ENCODE results near the gene UGDH. TPM values are rescaled to one million over a fixed set of nuclear protein-coding genes. Genes with fewer than 3 reads are reported as not detected.
A peak's percentile ranks its signal among the peaks of the same experiment; 100 is the strongest.
"Not testable (repeated sequence)": the region's sequence is repeated elsewhere in the genome, so short reads cannot be mapped to it uniquely, and the experiment has no call there.

UGDH gene
- total RNA-seq, 1 experiment from 2014 or later = 53.4 TPM

DNA sequence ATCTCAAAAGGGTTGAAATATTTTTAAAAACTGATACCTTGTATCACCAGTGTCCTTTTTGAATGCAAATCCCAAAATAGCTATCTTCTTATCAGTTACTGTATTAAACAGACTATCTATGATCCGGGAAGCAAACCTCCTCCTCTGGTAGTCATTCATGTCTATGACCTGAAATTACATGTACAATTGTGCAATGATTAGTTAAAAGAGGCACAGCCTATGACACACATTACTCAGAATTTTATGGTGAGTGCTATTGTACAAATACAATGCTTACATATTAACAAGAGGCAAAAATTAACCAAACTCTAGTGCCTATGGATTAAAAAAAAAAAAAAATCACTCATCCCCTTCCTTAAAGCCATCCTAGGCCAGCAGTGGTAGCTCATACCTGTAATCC is 21.7 kb downstream of the UGDH start:
- H3K36me3 ChIP-seq (ENCODE audit: low read depth, low read length) = peaks cover 59% of the 10 kb centered on the region
- H3K4me2 ChIP-seq (ENCODE audit: low read length) = no peak overlapping the region

DNA sequence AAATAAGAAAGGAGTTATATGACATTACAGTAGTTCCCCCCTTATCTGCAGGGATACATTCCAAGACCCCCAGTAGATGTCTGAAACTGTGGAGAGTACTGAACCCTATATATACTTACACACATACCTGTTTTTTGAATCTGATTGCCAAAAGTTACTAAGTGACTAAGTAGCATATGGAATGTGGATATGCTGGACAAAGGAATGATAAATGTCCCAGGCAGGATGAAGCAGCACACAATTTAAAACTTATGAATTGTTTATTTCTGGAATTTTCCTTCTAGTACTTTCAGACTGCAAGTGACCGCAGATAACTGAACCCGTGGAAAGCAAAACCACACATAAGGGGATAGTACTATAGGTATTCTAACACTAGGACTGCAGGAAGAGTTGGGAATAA is 22.7 kb downstream of the UGDH start:
- Histone ChIP-seq H3K79me2 (ENCODE audit: low read length) (no peaks in the 10 kb centered on the region), H3F3A (ENCODE audit: low read length, unreplicated experiment) (no peaks in the 10 kb centered on the region), H4K20me1 (ENCODE audit: low read length) (no peaks in the 10 kb centered on the region), H3K27ac (ENCODE audit: low read length) (no peak overlapping the region), H3K9me3 (ENCODE audit: low read length) (no peaks in the 10 kb centered on the region), H3K27me3 (ENCODE audit: low read length) (no peaks in the 10 kb centered on the region), H2AFZ (ENCODE audit: low read length) (no peak overlapping the region), H3K9ac (ENCODE audit: low read length) (no peak overlapping the region), H3K9me2 (replicated peaks; ENCODE audit: low read length) (no peaks in the 10 kb centered on the region), H3K4me1 (ENCODE audit: insufficient read depth, low read length) (peaks cover 5% of the 10 kb centered on the region; the same call in 1 of the 2 replicates), H3K4me2 (ENCODE audit: low read length) (no peak overlapping the region), H3K4me3 (ENCODE audit: low read length) (no peak overlapping the region), H3K36me3 (ENCODE audit: low read depth, low read length) (peaks cover 52% of the 10 kb centered on the region)
- BruUV-seq (replicated peaks) = no TSS peak
- no peak for ATAC-seq
- intact Hi-C loops (cut with micrococcal nuclease) = no loop called here
- POLR2A ChIA-PET (ENCODE audit: unreplicated experiment) = no interaction called here
- DNase-seq = no peak
- CTCF ChIA-PET = no interaction called here
- TF ChIP-seq EZH2 (IDR thresholded peaks at IDR 0.05; ENCODE audit: low read length, unreplicated experiment) (no peak), EZH2phosphoT487 (IDR thresholded peaks at IDR 0.05; ENCODE audit: borderline replicate concordance, low read length) (no peak)
- TF ChIP-seq, protein P1, sequence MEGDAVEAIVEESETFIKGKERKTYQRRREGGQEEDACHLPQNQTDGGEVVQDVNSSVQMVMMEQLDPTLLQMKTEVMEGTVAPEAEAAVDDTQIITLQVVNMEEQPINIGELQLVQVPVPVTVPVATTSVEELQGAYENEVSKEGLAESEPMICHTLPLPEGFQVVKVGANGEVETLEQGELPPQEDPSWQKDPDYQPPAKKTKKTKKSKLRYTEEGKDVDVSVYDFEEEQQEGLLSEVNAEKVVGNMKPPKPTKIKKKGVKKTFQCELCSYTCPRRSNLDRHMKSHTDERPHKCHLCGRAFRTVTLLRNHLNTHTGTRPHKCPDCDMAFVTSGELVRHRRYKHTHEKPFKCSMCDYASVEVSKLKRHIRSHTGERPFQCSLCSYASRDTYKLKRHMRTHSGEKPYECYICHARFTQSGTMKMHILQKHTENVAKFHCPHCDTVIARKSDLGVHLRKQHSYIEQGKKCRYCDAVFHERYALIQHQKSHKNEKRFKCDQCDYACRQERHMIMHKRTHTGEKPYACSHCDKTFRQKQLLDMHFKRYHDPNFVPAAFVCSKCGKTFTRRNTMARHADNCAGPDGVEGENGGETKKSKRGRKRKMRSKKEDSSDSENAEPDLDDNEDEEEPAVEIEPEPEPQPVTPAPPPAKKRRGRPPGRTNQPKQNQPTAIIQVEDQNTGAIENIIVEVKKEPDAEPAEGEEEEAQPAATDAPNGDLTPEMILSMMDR (conservative IDR thresholded peaks at IDR 0.05; ENCODE audit: low read depth, low read length) = no peak

More for the DNA sequence above, 21.7 kb downstream of the UGDH start:
- ChIA-PET CTCF (no interaction called here), POLR2A (ENCODE audit: unreplicated experiment) (no interaction called here)
- DNase-seq (no peak), ATAC-seq (no peak)
- no peak overlapping the region for H2AFZ ChIP-seq (ENCODE audit: low read length)
- H3K4me3 ChIP-seq (ENCODE audit: low read length) = no peak overlapping the region
- H3F3A ChIP-seq (ENCODE audit: low read length, unreplicated experiment) = no peaks in the 10 kb centered on the region
- no peaks in the 10 kb centered on the region for H3K79me2 ChIP-seq (ENCODE audit: low read length)
- intact Hi-C loops (cut with micrococcal nuclease) = no loop called here
- no peaks in the 10 kb centered on the region for H3K9me2 ChIP-seq (replicated peaks; ENCODE audit: low read length)
- no peak overlapping the region for H3K27ac ChIP-seq (ENCODE audit: low read length)
- no peaks in the 10 kb centered on the region for H4K20me1 ChIP-seq (ENCODE audit: low read length)
- H3K27me3 ChIP-seq (ENCODE audit: low read length) = no peaks in the 10 kb centered on the region
- peaks cover 5% of the 10 kb centered on the region; the same call in 1 of the 2 replicates for H3K4me1 ChIP-seq (ENCODE audit: insufficient read depth, low read length)
- TF ChIP-seq, protein P1 (conservative IDR thresholded peaks at IDR 0.05; ENCODE audit: low read depth, low read length) = no peak
- TF ChIP-seq EZH2 (IDR thresholded peaks at IDR 0.05; ENCODE audit: low read length, unreplicated experiment) (no peak), EZH2phosphoT487 (IDR thresholded peaks at IDR 0.05; ENCODE audit: borderline replicate concordance, low read length) (no peak)
- no peaks in the 10 kb centered on the region for H3K9me3 ChIP-seq (ENCODE audit: low read length)
- no TSS peak for BruUV-seq (replicated peaks)
- no peak overlapping the region for H3K9ac ChIP-seq (ENCODE audit: low read length)

DNA sequence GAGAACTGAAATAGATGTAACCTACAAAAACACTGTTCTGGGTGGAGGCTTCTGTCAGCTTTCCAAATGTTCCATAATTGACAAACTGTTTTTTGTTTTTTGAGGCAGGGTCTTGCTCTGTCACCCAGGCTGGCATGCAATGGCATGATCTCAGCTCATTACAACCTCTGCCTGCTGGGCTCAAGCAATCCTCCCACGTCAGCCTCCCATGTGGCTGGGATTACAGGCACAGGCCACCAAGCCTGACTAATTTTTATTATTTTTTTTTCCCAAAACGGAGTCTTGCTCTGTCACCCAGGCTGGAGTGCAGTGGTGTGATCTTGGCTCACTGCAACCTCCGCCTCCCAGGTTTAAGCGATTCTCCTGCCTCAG is 24.6 kb downstream of the UGDH start:
- intact Hi-C loops (cut with micrococcal nuclease); H3K79me2 ChIP-seq (ENCODE audit: low read length); H2AFZ ChIP-seq (ENCODE audit: low read length); H3K9ac ChIP-seq (ENCODE audit: low read length); H3K9me3 ChIP-seq (ENCODE audit: low read length); CTCF ChIA-PET; H3F3A ChIP-seq (ENCODE audit: low read length, unreplicated experiment); H3K4me1 ChIP-seq (ENCODE audit: insufficient read depth, low read length); H3K27me3 ChIP-seq (ENCODE audit: low read length); ATAC-seq; DNase-seq; POLR2A ChIA-PET (ENCODE audit: unreplicated experiment); H4K20me1 ChIP-seq (ENCODE audit: low read length); H3K4me2 ChIP-seq (ENCODE audit: low read length); H3K9me2 ChIP-seq (replicated peaks; ENCODE audit: low read length); BruUV-seq (replicated peaks); H3K4me3 ChIP-seq (ENCODE audit: low read length): not testable (repeated sequence)
- Histone ChIP-seq H3K36me3 (ENCODE audit: low read depth, low read length) (peaks cover 46% of the 10 kb centered on the region), H3K27ac (ENCODE audit: low read length) (peak overlapping the region; percentile 25; the same call in 1 of the 2 replicates)

Measured in PC-3 (cell line).